Measurements from ENCODE around the gene PTPRS. TPM values are rescaled to one million over a fixed set of nuclear protein-coding genes. Genes with fewer than 3 reads are reported as not detected.
"Not testable (repeated sequence)": the region's sequence is repeated elsewhere in the genome, so short reads cannot be mapped to it uniquely, and the experiment has no call there.

Gene PTPRS
- total RNA-seq, 4 donors from 2014 or later, result 238 to 530 (median 338) TPM

GRCh38 chr19:5372572-5373200 is 32.1 kb upstream of the PTPRS start:
- no peak for TF ChIP-seq CTCF (IDR thresholded peaks at IDR 0.05)
- ATAC-seq (ENCODE audit: low FRiP score), result no peak
- DNase-seq (ENCODE audit: low spot score), result no peak

- TF ChIP-seq CTCF (IDR thresholded peaks at IDR 0.05), result no peak
- ATAC-seq (ENCODE audit: low FRiP score) (no peak), DNase-seq (ENCODE audit: low spot score) (peak; percentile 48)
These were observed 29.4 kb upstream of the PTPRS start for GRCh38 chr19:5369962-5370367.

GRCh38 chr19:5369304-5369703 is 28.7 kb upstream of the PTPRS start:
- no peak for TF ChIP-seq CTCF (IDR thresholded peaks at IDR 0.05)
- ATAC-seq (ENCODE audit: low FRiP score), result no peak

DNA sequence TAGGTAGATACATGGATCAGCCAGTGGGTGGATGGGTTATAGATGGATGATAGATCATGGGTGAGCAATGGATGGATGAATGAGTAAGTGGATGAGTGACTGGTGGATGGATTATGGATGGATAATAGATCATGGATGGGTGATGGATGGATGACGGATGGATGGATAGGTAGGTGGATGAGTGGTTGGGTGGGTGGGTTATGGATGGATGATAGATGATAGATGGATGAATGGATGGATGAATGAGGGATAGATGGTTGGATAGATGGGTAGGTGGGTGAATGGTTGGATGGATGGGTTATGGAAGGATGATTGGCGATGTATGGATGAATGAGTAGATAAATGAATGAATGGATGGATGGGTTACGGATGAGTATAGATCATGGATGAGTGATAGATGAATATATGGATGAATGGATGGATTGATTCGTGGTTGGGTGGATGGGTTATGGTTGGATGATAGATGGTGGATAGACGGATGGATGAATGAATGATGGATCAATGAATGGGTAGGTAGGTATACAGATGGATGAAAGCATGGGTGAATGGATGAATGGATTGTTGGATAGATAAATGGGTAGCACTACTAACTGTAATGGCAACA is 27.0 kb upstream of the PTPRS start:
- ATAC-seq (ENCODE audit: low FRiP score), result no peak
- no peak for TF ChIP-seq CTCF (IDR thresholded peaks at IDR 0.05)

More at GRCh38 chr19:5369304-5369703, 28.7 kb upstream of the PTPRS start:
- DNase-seq (ENCODE audit: low spot score), result no peak

GRCh38 chr19:5365905-5366304 is 25.3 kb upstream of the PTPRS start:
- no peak for ATAC-seq (ENCODE audit: low FRiP score)
- DNase-seq (ENCODE audit: low spot score), result no peak
- no peak for TF ChIP-seq CTCF (IDR thresholded peaks at IDR 0.05)

More for the DNA sequence above, 27.0 kb upstream of the PTPRS start:
- DNase-seq (ENCODE audit: low spot score), result no peak

DNA sequence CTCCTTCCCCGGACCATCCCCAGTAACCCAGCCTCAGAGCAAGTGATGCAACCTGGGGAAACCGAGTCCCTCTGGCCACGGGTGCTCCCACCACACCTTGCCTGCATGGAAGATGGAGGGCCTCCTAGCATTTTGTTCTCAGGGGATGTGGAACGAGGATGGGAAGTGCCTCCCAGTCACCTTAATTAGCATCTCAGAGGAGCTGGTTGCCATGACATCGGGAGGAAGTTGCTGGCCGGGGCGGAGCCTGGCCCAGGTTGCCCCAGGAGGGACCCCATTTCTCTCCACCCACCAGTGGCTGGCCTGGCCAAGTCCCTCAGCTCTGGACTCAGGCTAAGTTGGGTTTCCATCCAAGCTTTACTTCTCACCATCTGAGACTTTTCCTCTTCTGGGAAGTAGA is 24.1 kb upstream of the PTPRS start:
- DNase-seq (ENCODE audit: low spot score), result no peak
- TF ChIP-seq CTCF (IDR thresholded peaks at IDR 0.05), result no peak
- ATAC-seq (ENCODE audit: low FRiP score), result no peak

GRCh38 chr19:5361839-5362238 is 21.2 kb upstream of the PTPRS start:
- DNase-seq (ENCODE audit: low spot score); ATAC-seq (ENCODE audit: low FRiP score): not testable (repeated sequence)

Measured in omental fat pad (tissue), 4 donors.